NCI-H2196 treated with DMSO at 0.1 percent for 48 hours (cell line): Measurements from ENCODE around the gene ITGA7.
A peak's percentile ranks its signal among the peaks of the same experiment; 100 is the strongest.

Experiments
- DNase-seq: peaks from one replicate; lab custom pipeline; 2025; ENCODE audit not compliant: unreplicated experiment; lab: John Stamatoyannopoulos, UW

ITGA7 gene

GRCh38 chr12:55720071-55720564 is 12.4 kb upstream of the ITGA7 start, which contains the start of gene RDH5:
Gene RDH5, plus strand, starts transcription at chr12:55720393. Its CDS starts 792 bp downstream, at chr12:55721185.
- no peak for DNase-seq

- no peak for DNase-seq
Measured at GRCh38 chr12:55719371-55719770, 11.7 kb upstream of the ITGA7 start.

GRCh38 chr12:55718624-55719275 is 11.0 kb upstream of the ITGA7 start:
- DNase-seq: no peak

GRCh38 chr12:55718015-55718414 is 10.3 kb upstream of the ITGA7 start:
- no peak for DNase-seq

GRCh38 chr12:55717011-55718007 is 9.6 kb upstream of the ITGA7 start:
- DNase-seq: no peak

GRCh38 chr12:55716582-55716957 is 8.9 kb upstream of the ITGA7 start:
- no peak for DNase-seq

GRCh38 chr12:55715833-55716581 is 8.3 kb upstream of the ITGA7 start, which contains the start of gene BLOC1S1:
Gene BLOC1S1, plus strand, starts transcription at chr12:55716046. Its CDS starts 6 bp downstream, at chr12:55716052.
- peak; percentile 80 for DNase-seq

GRCh38 chr12:55715169-55715764 is 7.6 kb upstream of the ITGA7 start:
- DNase-seq: no peak

GRCh38 chr12:55713721-55714120 is 6.0 kb upstream of the ITGA7 start:
- no peak for DNase-seq

GRCh38 chr12:55712700-55713415 is 5.2 kb upstream of the ITGA7 start:
- DNase-seq: no peak

- DNase-seq: no peak
Measured at GRCh38 chr12:55711786-55712553, 4.3 kb upstream of the ITGA7 start.

- no peak for DNase-seq
Measured at GRCh38 chr12:55708695-55709233, 1.1 kb upstream of the ITGA7 start.

GRCh38 chr12:55707219-55707671 is 459 bp downstream of the ITGA7 start:
- no peak for DNase-seq

GRCh38 chr12:55706568-55707218 is 1.0 kb downstream of the ITGA7 start:
- DNase-seq: no peak

GRCh38 chr12:55705782-55706402 is 1.8 kb downstream of the ITGA7 start:
- no peak for DNase-seq

- DNase-seq: no peak
Measured at GRCh38 chr12:55704824-55705718, 2.6 kb downstream of the ITGA7 start.
